Mucosa of descending colon (tissue), 3 donors: ENCODE results near the gene NPTXR. TPM values are rescaled to one million over a fixed set of nuclear protein-coding genes. Genes with fewer than 3 reads are reported as not detected.

ENCODE experiments used
- ATAC-seq: fragments of 200-7000 bp; cut with Tn5 transposase; one replicate; pipeline ENCODE4 v1.9.1; 2020; ENCODE audit warnings: mild to moderate bottlenecking, moderate library complexity
- DNase-seq, 3 donors: peaks; one replicate each; pipeline ENCODE4 v3.0.0-alpha.2; 2020
- H3K36me3 ChIP-seq: fragments of 200-600 bp; one replicate; pipeline ENCODE4 v1.8.0; 2021; ENCODE audit warnings: low read depth, mild to moderate bottlenecking
- H3K4me1 ChIP-seq: fragments of 200-600 bp; one replicate; pipeline ENCODE4 v1.8.0; 2021; ENCODE audit warnings: low read depth, mild to moderate bottlenecking
- H3K4me3 ChIP-seq: fragments of 200-600 bp; one replicate; pipeline ENCODE4 v1.8.0; 2021; ENCODE audit warnings: mild to moderate bottlenecking
- H3K9me3 ChIP-seq: fragments of 200-600 bp; one replicate; pipeline ENCODE4 v1.8.0; 2021; ENCODE audit warnings: mild to moderate bottlenecking
- intact Hi-C, 2 donors: fragments of 100-400 bp; cut with DNase I in 1 of 2; cut with micrococcal nuclease in 1 of 2; formaldehyde crosslinking; loops; one replicate each; pipeline versions ENCODE4 v1.11.0 to v1.11.1; 2022; cut with DNase I, micrococcal nuclease
- total RNA-seq, 3 donors: library from RNA; stranded (reverse); fragmentation: NEBNext Ultra II Directional in 2 of 3; extraction: Animal tissue kit (Norgen Biotek cat#: 25700) in 2 of 3; gene quantifications; one replicate each; pipeline versions ENCODE4 v1.2.1 to v1.2.4, GENCODE V29; 2021 to 2023
- TF ChIP-seq, protein P1 (sequence below): fragments of 200-600 bp; IDR thresholded peaks from one replicate; pipeline ENCODE4 v1.8.0; 2022; ENCODE audit warnings: antibody characterized with exemption, mild to moderate bottlenecking
- donor health status: DM: no; HTN: no; CAD: no; lungs with moderate emphysema.
- donor health status: DM: no; HTN: no; CAD: no.
- donor health status: DM: no; HTN: yes; CAD: no.

Gene NPTXR
- total RNA-seq, 3 donors from 2014 or later = 0.84 to 15.5 (median 1.2) TPM

DNA sequence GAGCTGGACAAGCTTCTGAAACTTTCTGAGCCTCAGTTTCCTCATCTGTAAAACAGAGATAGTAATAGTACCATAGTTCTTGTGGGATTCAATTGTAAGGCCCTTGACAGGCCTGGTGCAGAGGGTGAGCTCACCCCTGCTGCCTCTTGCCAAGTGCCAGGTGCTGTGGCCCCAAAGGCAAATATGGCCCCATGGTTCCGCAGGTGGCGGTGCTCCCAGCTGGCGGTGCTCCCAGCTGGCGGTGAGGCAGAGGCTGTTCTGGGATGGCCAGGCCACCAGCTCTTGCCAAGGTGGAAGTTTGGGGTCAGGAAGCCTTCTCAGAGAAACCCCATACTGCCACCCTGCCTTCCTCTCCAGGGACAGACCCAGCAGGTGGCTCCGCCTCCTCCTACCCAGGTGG lies 8.8 kb downstream of the NPTXR start:
- no peaks in the 10 kb centered on the region for H3K9me3 ChIP-seq
- peak in 1 of 3 donors; percentile 17 for DNase-seq
- no peak for ATAC-seq
- H3K36me3 ChIP-seq = no peaks in the 10 kb centered on the region
- TF ChIP-seq, protein P1, sequence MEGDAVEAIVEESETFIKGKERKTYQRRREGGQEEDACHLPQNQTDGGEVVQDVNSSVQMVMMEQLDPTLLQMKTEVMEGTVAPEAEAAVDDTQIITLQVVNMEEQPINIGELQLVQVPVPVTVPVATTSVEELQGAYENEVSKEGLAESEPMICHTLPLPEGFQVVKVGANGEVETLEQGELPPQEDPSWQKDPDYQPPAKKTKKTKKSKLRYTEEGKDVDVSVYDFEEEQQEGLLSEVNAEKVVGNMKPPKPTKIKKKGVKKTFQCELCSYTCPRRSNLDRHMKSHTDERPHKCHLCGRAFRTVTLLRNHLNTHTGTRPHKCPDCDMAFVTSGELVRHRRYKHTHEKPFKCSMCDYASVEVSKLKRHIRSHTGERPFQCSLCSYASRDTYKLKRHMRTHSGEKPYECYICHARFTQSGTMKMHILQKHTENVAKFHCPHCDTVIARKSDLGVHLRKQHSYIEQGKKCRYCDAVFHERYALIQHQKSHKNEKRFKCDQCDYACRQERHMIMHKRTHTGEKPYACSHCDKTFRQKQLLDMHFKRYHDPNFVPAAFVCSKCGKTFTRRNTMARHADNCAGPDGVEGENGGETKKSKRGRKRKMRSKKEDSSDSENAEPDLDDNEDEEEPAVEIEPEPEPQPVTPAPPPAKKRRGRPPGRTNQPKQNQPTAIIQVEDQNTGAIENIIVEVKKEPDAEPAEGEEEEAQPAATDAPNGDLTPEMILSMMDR = no peak
- intact Hi-C loops = no loop called here
- no peak overlapping the region for H3K4me3 ChIP-seq
- no peaks in the 10 kb centered on the region for H3K4me1 ChIP-seq

DNA sequence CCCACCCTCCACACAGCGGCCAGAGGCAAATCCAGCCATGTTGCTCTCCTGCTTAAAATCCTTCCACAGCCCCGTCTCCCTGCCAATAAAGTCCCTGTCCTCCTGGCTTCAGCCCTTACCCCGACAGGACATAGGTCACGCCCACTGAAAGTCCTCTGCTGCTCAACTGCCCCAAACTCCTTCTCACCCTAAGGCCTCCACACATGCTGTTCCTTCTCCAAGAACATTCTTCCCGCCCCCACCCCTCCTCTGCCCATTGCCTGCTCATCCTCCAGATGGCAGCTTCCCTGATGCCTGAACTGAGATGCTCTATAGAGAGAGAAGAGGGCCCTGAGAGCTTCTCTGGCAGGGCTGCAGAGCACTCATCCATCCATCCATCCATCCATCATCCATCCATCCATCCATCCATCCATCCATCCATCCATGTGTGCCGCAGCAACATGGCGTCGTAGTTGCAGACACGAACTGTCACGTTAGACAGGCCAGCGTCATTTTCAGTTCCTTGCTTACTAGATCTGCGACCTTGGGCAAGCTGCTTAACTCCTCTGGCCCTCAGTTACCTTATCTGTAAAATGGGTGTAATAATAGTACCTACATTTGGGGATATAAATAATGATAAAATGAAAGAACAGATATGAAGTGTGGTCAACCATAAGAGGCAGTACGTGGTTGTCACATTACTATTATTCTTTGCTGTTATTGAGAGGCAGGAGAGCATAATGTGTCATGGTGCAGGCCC lies 9.4 kb downstream of the NPTXR start:
- ATAC-seq = no peak
- TF ChIP-seq, protein P1 = no peak
- Histone ChIP-seq H3K4me1 (no peaks in the 10 kb centered on the region), H3K36me3 (no peaks in the 10 kb centered on the region), H3K9me3 (no peaks in the 10 kb centered on the region), H3K4me3 (no peak overlapping the region)
- peak in 1 of 3 donors; percentile 3 for DNase-seq
- intact Hi-C loops = no loop called here

DNA sequence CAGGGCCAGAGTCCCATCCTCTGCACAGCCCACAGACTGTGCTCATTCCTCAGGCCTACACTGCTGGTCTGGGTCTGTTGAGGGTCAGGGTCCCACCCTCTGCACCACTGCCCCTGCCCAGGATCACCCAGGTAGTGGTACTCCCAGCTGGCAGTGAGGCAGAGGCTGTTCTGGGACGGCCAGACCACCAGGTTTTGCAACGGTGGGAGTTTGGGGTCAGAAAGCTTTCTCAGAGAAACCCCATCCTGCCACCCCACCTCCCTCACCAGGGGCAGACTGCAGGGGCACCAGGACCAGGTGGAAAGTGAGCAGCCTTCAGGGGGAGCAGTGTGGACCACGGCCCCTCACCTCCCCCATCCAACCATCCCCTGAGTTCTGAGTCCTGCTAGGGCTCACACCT lies 10.8 kb downstream of the NPTXR start:
- DNase-seq = peak in 1 of 3 donors; percentile 21
- no peaks in the 10 kb centered on the region for H3K9me3 ChIP-seq
- intact Hi-C loops = no loop called here
- H3K4me3 ChIP-seq = no peak overlapping the region
- no peaks in the 10 kb centered on the region for H3K36me3 ChIP-seq
- ATAC-seq = no peak
- TF ChIP-seq, protein P1 = no peak
- no peaks in the 10 kb centered on the region for H3K4me1 ChIP-seq

DNA sequence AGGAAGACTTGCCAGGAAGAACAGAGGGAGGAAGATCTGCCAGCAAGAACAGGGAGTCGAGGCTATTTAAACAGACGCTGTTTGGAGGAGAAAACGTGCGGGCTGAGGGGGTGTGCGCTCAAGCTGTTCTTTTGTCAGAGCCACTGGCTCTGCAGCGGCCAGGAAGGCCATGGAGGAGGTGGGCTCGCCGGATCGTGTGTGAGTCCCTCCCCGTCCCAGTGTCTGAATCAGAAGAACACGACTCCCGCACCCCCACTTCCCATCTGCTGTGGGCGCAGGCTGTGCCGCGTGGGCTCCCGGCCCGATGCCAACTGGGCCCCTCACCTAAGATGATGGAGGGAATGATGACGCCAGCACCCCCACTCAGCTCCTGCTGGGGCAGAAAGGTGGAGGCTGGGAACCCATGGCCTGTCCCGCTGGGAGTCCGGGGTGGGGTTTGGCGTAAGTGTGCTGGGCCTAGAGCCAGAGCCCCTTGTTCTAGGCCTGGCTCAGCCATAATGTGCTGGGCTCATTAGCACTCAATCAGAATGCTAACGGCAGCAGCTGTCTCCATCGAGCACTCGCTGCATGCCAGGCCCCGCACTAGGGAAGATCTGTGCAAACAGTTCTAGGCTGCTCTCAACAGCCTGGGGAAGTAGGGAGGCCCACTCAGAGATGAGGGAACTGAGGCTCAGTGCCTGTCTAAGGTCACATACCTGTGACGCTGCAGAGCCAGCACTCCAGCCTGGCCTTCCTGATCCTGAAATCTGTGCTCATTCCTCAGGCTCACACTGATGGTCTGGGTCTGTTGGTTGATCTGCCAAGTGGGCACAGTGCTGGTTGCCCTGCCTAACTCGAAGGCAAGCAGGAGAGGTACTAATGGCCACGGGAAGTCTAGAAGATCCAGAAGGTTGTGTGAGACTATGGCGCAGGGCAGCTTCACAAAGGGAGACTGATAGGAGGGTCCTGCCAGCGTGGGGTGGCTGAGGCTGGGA lies 11.5 kb downstream of the NPTXR start:
- H3K9me3 ChIP-seq = no peaks in the 10 kb centered on the region
- H3K36me3 ChIP-seq = no peaks in the 10 kb centered on the region
- no peak for ATAC-seq
- intact Hi-C loops = no loop called here
- H3K4me3 ChIP-seq = no peak overlapping the region
- DNase-seq = peak in 1 of 3 donors; percentile 38
- H3K4me1 ChIP-seq = no peaks in the 10 kb centered on the region
- TF ChIP-seq, protein P1 = no peak

DNA sequence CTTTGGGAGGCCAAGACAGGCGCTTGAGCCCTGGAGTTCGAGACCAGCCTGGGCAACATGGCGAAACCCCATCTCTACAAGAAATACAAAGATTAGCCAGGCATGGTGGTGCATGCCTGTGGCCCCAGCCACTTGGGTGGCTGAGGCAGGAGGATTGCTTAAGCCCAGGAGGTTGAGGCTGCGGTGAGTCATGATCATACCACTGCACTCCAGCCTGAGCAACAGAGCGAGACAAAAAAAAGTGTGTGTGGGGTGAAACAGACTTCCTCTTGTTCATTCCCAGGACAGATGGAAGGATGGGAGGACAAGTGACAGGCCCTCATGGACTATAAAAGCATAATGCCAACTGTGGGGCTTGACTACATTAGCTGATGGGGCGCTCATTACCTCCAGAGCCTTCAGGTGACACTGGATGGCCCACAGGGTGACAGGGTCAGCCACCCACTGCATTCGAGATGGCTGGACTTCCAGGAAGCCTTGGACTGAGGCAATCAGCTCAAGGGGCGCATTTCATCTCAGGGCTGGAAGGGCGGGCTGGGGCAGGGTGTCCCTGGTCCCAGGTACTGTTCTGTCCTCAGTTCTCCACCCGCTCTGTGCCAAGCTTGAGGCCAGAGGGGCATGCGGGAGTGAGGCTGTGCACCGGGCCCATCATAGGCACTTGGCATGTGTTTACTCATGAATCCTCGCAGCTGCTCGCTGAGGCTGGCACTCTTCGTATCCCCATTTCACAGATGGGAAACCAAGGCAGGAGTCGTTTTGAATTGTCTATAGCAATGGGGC lies 12.5 kb downstream of the NPTXR start:
- DNase-seq (peak in 1 of 3 donors; percentile 25), ATAC-seq (no peak)
- Histone ChIP-seq H3K4me1 (no peaks in the 10 kb centered on the region), H3K9me3 (no peaks in the 10 kb centered on the region), H3K4me3 (no peak overlapping the region), H3K36me3 (no peaks in the 10 kb centered on the region)
- TF ChIP-seq, protein P1 = no peak
- intact Hi-C loops = no loop called here
